Pancreas (tissue), 10 donors: ENCODE results near the gene CCDC51. TPM values are rescaled to one million over a fixed set of nuclear protein-coding genes. Genes with fewer than 3 reads are reported as not detected.

Experiments
- ATAC-seq, 4 donors: fragments of 200-7000 bp; cut with Tn5 transposase; one replicate each; pipeline versions ENCODE4 v1.8.0 to v1.9.1; 2020; ENCODE audit warnings: mild to moderate bottlenecking in 4 of 4, moderate library complexity in 4 of 4
- DNase-seq, 6 donors: peaks; one replicate each; pipeline ENCODE4 v3.0.0-alpha.2; 2020
- FAIRE-seq: peaks from 2 replicates; lab custom pipeline; 2012; peaks lifted over from hg19 to GRCh38; lab: Jason Lieb, UNC
- H3K27ac ChIP-seq, 4 donors: fragments of 200-600 bp; sonication (generic); 1 replicate in 3 of 4; 2 replicates in 1 of 4; pipeline versions ENCODE4 v1.5.0 to v1.8.0; 2020
- H3K27me3 ChIP-seq, 4 donors: fragments of 200-600 bp; one replicate each; pipeline ENCODE4 v1.8.0; 2021
- H3K36me3 ChIP-seq, 3 donors: fragments of 200-600 bp; sonication (generic) in 1 of 3; one replicate each; pipeline versions ENCODE4 v1.5.0 to v1.8.0; 2020 to 2021
- H3K4me1 ChIP-seq, 3 donors: fragments of 200-600 bp; one replicate each; pipeline ENCODE4 v1.8.0; 2021
- H3K4me3 ChIP-seq, 4 donors: fragments of 200-600 bp; sonication (generic) in 2 of 4; one replicate each; pipeline versions ENCODE4 v1.5.0 to v1.8.0; 2020 to 2021
- H3K9me3 ChIP-seq, 4 donors: fragments of 200-600 bp; one replicate each; pipeline ENCODE4 v1.8.0; 2021
- WGBS, 2 donors: extraction: QIAGEN DNeasy Blood & Tissue Kit; methylation state at CpG; one replicate each; pipeline ENCODE4 v1.1.7; 2013; 5-methylcytosine and 5-hydroxymethylcytosine counted together
- intact Hi-C, 3 donors: fragments of 100-400 bp; cut with DNase I; formaldehyde crosslinking; loops; one replicate each; pipeline versions ENCODE4 v1.11.1 to v1.14.2; 2022
- polyA plus RNA-seq, 2 donors: library from polyadenylated mRNA; stranded (reverse); fragments of 200-250 nt; gene quantifications; one replicate each; pipeline ENCODE4 v1.2.3, GENCODE V29; 2013
- total RNA-seq, 6 donors: library from RNA; stranded (reverse); fragmentation: NEBNext Ultra II Directional in 4 of 6; extraction: Animal tissue kit (Norgen Biotek cat#: 25700) in 4 of 6; gene quantifications; one replicate each; pipeline versions ENCODE4 v1.2.1 to v1.2.4, GENCODE V29; 2021 to 2023
- TF ChIP-seq, protein P1 (sequence below), 4 donors: fragments of 200-600 bp; sonication (generic) in 3 of 4; IDR thresholded peaks; one replicate each; pipeline versions ENCODE4 v1.5.0 to v1.8.0; 2021; ENCODE audit warnings: antibody characterized with exemption in 4 of 4
- donor health status: healthy with polysubstance abuse.
- donor health status: DM: no; HTN: no; CAD: no; lungs with moderate emphysema.
- donor health status: DM: no; HTN: no; CAD: no.
- donor health status: control.
- donor health status: control.
- donor health status: Bipolar disorder and iron deficiency.
- donor health status: DM: yes; HTN: yes; CAD: no.
- donor health status: DM: no; HTN: no; CAD: no.
- donor health status: DM: no; HTN: no; CAD: no.
- donor health status: DM: yes; HTN: yes; CAD: no.

Gene CCDC51
- total and polyA plus RNA-seq, 8 donors, result 1.6 to 5.8 (median 3.3) TPM

DNA sequence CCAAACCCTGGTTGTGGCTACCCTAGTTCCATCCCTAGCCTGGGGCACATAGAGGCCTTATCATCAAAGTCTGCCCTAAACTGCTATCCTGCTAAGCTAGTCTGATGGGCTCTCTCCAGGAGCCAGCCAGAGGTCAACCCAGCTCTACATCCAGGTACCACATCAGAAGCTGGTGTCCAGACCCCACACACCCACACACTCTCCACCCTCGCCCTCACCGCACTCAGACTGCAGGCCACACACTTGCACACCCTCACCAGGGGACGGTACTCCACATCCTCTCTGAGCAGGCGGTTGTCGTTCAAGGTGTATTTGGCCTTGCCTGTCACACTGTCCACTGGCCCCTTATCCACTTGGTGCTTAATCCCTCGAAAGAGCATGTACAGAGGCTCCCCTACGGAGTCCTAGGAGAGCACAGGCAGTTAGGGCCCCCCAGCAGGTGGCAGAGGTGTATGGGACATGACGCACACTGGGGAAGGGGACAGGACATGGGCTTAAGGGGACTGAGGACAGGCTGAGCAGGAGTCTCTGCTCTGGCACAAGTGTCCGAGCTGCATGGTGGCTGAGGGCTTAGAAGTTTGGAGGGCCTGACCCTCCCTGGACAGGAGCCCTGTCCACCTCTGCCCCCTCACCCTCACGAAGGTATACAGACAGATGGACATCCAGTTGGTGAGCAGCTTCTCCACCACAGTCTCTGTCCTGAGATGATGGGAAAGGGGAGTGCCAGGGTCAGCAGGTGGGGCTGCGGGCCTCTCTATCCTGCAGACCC, 28.1 kb downstream of the CCDC51 start:
- 93% methylated on average over 11 of the region's 11 CpGs for WGBS, 2 donors
- ATAC-seq, result no peak
- peaks cover 0 to 80% (median 22%) of the 10 kb centered on the region in 3 donors for H3K36me3 ChIP-seq

DNA sequence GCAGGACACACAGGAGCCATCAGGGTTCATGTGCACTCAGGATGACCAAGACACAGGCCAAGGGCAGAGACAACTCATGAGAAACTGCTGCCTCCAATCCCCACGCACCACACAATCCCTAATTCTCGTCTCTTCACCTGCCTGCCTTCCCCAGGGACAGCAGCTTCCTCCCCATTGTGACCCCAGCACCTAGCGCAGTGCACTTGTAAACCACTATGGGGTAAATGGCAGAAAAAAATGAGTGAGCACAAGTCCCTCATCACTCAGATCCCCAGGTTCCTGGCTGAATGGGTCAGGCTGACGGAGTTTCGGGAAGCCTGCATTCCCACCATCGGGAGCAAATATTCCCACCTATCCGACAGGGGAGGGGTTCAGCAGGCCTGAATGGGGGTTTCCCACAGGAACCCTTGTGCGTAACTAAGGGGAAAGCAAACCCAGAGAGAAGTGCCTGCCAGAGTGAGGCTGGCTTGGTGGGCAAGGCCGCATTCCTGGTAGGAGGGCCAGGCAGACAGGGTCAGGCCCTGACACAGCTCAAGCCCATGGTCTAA, 28.8 kb downstream of the CCDC51 start:
- Histone ChIP-seq H3K36me3 (peaks cover 0 to 82% (median 22%) of the 10 kb centered on the region in 3 donors), H3K4me3 (no peak overlapping the region), H3K27me3 (no peaks in the 10 kb centered on the region), H3K4me1 (no peaks in the 10 kb centered on the region), H3K9me3 (no peaks in the 10 kb centered on the region), H3K27ac (no peak overlapping the region)
- DNase-seq (peak in 3 of 6 donors; percentile 6 to 30 (median 29)), FAIRE-seq (no peak), ATAC-seq (no peak)
- intact Hi-C loops, result no loop called here
- 91 to 95% methylated on average over 9 of the region's 9 CpGs for WGBS, 2 donors
- TF ChIP-seq, protein P1, sequence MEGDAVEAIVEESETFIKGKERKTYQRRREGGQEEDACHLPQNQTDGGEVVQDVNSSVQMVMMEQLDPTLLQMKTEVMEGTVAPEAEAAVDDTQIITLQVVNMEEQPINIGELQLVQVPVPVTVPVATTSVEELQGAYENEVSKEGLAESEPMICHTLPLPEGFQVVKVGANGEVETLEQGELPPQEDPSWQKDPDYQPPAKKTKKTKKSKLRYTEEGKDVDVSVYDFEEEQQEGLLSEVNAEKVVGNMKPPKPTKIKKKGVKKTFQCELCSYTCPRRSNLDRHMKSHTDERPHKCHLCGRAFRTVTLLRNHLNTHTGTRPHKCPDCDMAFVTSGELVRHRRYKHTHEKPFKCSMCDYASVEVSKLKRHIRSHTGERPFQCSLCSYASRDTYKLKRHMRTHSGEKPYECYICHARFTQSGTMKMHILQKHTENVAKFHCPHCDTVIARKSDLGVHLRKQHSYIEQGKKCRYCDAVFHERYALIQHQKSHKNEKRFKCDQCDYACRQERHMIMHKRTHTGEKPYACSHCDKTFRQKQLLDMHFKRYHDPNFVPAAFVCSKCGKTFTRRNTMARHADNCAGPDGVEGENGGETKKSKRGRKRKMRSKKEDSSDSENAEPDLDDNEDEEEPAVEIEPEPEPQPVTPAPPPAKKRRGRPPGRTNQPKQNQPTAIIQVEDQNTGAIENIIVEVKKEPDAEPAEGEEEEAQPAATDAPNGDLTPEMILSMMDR (IDR thresholded peaks at IDR 0.05), result no peak

More for the DNA sequence above, 28.1 kb downstream of the CCDC51 start:
- Histone ChIP-seq H3K4me3 (no peak overlapping the region), H3K27ac (no peak overlapping the region), H3K4me1 (no peaks in the 10 kb centered on the region), H3K9me3 (no peaks in the 10 kb centered on the region), H3K27me3 (no peaks in the 10 kb centered on the region)
- intact Hi-C loops, result no loop called here
- TF ChIP-seq, protein P1 (IDR thresholded peaks at IDR 0.05), result no peak
- FAIRE-seq, result no peak
- DNase-seq, result peak in 4 of 6 donors; percentile 10 to 34 (median 22)

DNA sequence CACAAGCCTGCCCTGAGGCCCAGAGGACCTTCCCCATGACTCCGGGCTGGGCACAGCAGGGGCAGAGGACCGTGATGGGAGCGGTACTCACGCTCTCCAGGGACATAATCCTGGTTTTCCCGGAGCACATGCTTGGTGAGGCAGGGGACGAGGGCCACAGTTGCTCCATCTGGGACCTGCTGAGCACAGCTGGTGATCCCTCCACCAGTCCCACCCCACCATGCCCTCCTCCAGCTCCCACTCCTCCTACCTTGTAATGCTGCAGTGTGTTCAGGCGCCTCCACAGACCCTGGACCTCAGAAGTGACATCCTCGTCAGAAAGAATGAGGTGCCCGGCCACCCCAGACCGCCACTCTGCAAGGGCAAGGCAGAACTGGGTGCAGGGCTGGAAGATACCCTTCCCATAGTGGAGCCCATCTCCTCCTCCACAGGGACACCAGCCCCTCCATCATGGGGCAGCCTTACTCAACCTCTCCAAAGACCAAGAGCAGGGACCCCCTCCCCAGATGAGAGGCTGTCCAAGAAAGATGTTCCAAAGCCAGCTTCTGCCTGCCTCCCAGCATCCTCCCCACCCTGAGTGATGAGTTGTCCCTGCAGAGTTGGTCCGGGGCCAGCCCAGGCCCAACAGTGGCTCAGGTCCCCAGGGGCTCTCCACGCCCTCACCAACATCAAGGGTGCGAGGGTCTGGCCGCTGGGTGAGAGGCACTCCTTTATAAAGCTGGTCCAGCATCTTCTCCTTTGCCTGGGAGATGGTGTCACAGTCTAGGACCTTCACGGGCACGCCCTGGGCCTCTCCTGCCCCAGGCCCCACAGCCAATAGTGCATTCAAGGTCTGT, 29.5 kb downstream of the CCDC51 start:
- intact Hi-C loops, result no loop called here
- DNase-seq, result peak in 5 of 6 donors; percentile 2 to 42 (median 18)
- FAIRE-seq, result no peak

DNA sequence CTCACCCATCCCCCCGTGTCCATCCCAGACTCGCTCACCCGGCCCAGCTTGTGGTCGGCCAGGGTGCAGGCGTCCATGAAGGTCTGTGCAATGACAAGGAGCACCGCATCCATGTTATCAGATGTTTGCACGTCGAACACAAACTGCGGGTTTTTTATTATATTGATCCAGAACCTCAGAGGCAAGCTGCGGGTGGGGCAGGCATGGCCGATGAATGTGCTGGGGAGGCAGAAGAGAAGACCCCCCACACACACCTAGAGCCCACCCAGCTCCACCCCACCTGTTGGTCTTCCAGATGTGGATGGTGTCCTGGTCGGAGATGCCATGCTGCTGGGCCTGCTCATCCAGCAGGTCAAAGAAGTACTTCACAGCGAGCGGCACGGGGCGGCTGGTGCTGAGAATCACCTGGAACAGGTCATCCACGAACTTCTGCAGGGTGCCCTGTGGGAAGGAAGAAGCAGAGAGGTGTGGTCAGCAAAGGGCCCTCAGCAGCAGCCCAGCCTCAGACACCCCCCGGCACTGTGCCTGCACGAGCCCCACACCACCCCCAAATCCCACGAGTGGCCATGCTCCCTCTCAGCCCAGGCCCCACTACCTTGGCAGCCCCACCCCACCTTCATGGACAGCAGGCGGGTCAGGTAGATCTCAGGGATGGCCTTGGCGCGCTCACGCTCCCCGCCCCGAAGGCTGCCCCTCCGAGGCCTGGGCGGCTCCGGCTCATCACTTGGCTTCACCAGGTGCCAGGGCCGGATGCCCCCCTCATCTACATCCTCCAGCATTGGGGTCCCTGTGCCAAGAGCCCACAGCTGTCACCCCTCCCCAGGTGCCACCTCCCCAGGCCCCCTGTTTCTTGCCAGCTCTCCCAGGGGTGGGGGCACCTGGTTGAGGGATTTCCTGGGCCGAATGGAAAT, 30.4 kb downstream of the CCDC51 start:
- peaks cover 0 to 76% (median 17%) of the 10 kb centered on the region in 3 donors for H3K36me3 ChIP-seq
- ATAC-seq, result no peak
- intact Hi-C loops, result no loop called here
- 89 to 91% methylated on average over 27 to 31 of the region's 31 CpGs for WGBS, 2 donors
- no peaks in the 10 kb centered on the region for H3K9me3 ChIP-seq
- no peak overlapping the region for H3K27ac ChIP-seq
- no peaks in the 10 kb centered on the region for H3K4me1 ChIP-seq
- TF ChIP-seq, protein P1 (IDR thresholded peaks at IDR 0.05), result no peak
- peak in 4 of 6 donors; percentile 2 to 44 (median 16) for DNase-seq
- H3K27me3 ChIP-seq, result no peaks in the 10 kb centered on the region
- no peak overlapping the region for H3K4me3 ChIP-seq
- FAIRE-seq, result no peak

More for the DNA sequence above, 29.5 kb downstream of the CCDC51 start:
- H3K4me1 ChIP-seq, result no peaks in the 10 kb centered on the region
- H3K27ac ChIP-seq, result no peak overlapping the region
- H3K9me3 ChIP-seq, result no peaks in the 10 kb centered on the region
- H3K27me3 ChIP-seq, result no peaks in the 10 kb centered on the region
- 95 to 96% methylated on average over 16 of the region's 16 CpGs for whole genome bisulfite sequencing, 2 donors
- no peak overlapping the region for H3K4me3 ChIP-seq
- TF ChIP-seq, protein P1 (IDR thresholded peaks at IDR 0.05), result no peak
- ATAC-seq, result no peak
- peaks cover 0 to 80% (median 22%) of the 10 kb centered on the region in 3 donors for H3K36me3 ChIP-seq
